Measurements from ENCODE around the gene PDE9A. TPM values are rescaled to one million over a fixed set of nuclear protein-coding genes. Genes with fewer than 3 reads are reported as not detected.

The PDE9A gene
- polyA plus RNA-seq, 3 donors = 5.6 to 13.6 (median 6.2) TPM

GRCh38 chr21:42755031-42755665 is 101.7 kb downstream of the PDE9A start:
- no peak overlapping the region for H3K27ac ChIP-seq (ENCODE audit: low read depth, low read length)
- WGBS, 3 donors = 82 to 93% (median 92%) methylated on average over 14 of the region's 14 CpGs

- no peak overlapping the region for H3K27ac ChIP-seq (ENCODE audit: low read depth, low read length)
- WGBS, 3 donors = 88 to 91% (median 89%) methylated on average over 20 of the region's 20 CpGs
Measured at GRCh38 chr21:42755766-42756579, 102.6 kb downstream of the PDE9A start.

GRCh38 chr21:42756580-42757250 is 103.3 kb downstream of the PDE9A start:
- WGBS, 3 donors = 84 to 92% (median 90%) methylated on average over 22 to 24 of the region's 24 CpGs
- no peak overlapping the region for H3K27ac ChIP-seq (ENCODE audit: low read depth, low read length)

DNA sequence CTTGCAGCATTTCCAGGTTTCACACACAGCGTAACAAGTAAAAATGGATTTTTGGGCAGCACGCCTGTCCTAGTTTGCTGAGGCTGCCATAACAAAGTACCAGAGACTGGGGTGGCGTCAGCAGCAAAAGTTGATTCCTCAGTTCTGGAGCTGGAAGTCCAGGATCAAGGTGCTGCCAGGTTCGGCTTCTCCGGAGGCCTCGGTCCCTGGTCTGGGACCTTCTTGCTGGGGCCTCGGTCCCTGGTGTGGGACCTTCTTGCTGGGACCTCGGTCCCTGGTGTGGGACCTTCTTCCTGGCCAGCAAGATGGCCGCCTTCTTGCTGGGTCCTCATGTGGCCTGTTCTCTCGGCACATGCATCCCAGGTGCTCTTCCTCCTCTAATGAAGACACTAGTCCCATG is 104.0 kb downstream of the PDE9A start:
- 93 to 96% (median 96%) methylated on average over 10 of the region's 10 CpGs for whole genome bisulfite sequencing, 3 donors
- no peak overlapping the region for H3K27ac ChIP-seq (ENCODE audit: low read depth, low read length)

DNA sequence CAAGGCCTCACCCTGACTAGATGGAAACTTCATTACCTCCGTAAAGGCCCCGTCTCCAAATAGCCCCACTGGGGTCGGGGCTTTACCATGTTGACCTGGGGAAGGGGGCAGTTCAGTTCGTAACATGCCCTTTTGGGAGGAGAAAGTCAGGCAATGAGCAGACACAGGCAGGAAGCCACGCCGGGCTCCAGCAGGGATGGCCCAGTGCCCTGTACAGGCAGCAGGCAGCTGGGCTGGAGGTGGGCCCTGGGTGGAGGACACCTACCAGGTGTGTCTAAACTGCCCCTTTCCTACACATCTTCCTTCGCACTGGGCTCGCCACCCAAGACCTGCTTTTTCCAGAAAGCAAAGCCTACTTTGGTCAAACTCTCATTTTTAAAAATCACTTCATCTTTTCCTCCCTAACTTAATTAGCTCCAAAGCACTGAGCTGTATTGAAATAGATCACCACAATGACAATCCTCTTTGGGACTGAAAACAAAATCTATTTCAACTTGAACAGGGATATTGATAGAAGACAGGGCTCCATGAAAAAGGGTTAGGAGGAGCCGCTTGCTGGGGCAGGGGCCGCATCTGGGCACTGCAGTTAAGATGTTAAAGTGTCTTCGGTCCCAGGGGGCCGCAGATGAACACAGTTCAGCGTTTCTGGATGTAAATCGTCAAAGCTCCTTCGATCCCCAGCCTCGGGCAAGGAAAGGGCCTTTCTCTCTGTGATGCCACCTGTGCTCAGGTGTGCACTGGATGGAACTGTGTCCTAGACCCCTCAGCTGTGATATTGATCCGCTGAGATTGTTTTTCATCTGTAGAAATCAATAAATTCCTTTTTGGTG is 104.6 kb downstream of the PDE9A start:
- WGBS, 3 donors = 86 to 95% (median 94%) methylated on average over 17 of the region's 17 CpGs
- H3K27ac ChIP-seq (ENCODE audit: low read depth, low read length) = no peak overlapping the region

GRCh38 chr21:42758721-42759593 is 105.5 kb downstream of the PDE9A start:
- 69 to 81% (median 80%) methylated on average over 20 of the region's 20 CpGs for WGBS, 3 donors
- H3K27ac ChIP-seq (ENCODE audit: low read depth, low read length) = no peak overlapping the region

DNA sequence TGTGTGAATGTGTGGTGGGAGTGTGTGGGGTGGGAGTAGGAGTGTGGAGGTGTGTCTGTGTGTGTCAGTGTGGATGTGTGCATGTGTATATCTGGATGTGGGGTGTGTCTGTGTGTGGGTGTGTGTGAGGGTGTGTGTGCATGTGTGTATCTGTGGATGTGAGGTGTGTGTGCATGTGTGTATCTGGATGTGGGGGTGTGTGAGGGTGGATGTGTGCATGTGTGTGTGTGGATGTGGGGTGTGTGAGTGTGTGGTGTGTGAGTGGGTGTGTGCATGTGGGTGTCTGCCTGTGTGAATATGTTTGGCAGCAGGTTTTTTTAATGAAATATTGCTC is 106.1 kb downstream of the PDE9A start:
- H3K27ac ChIP-seq (ENCODE audit: low read depth, low read length) = no peak overlapping the region

GRCh38 chr21:42760361-42760950 is 107.0 kb downstream of the PDE9A start:
- 75 to 89% (median 85%) methylated on average over 22 to 23 of the region's 23 CpGs for WGBS, 3 donors
- no peak overlapping the region for H3K27ac ChIP-seq (ENCODE audit: low read depth, low read length)

- no peak overlapping the region for H3K27ac ChIP-seq (ENCODE audit: low read depth, low read length)
- WGBS, 3 donors = 55 to 88% (median 87%) methylated on average over 20 to 21 of the region's 21 CpGs
Measured at GRCh38 chr21:42760951-42761751, 107.7 kb downstream of the PDE9A start.

- 90 to 94% (median 94%) methylated on average over 18 of the region's 18 CpGs for WGBS, 3 donors
- no peak overlapping the region for H3K27ac ChIP-seq (ENCODE audit: low read depth, low read length)
Measured at GRCh38 chr21:42761776-42762335, 108.4 kb downstream of the PDE9A start.

DNA sequence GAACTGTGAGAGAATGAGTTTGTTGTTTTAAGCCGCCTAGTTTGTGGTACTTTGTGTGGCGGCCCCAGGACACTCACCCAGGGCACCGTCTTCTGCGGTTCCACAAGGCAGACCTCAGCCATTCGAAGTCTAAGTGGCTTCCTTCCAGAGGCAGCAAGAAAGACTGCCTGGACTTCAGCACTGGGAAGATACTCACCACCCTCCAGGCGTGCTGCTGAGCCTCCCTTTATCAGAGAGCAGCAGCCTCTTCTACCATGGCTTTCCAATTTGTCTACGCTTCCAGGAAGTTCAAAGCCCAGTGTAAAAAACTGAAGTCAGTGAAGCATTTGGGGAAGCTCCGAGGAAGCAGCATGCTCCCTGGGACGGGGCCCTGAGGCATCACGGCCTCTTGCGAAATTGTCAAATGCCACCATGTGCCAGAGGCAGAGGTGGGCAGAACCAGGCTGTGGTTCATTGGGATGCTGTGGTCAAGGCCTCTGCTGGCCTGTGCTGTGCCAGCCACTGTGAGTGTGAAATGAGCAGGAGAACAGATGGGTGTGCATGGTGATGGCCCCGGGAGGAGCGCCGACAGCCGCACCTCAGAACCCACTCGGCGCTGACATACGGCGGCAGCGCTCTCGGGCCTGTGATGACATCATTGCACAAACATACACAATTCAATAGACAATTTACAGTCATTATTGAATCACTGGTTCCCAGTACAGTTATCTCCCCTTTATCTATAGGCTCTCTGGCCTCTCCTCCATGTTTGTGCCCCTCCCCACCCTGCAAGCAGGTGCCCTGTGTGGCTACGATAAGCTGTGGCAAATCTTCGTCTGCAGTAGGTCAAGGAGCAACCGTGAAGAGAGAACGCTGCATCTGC is 110.4 kb downstream of the PDE9A start:
- 86 to 91% (median 87%) methylated on average over 25 of the region's 25 CpGs for WGBS, 3 donors
- no peak overlapping the region for H3K27ac ChIP-seq (ENCODE audit: low read depth, low read length)

DNA sequence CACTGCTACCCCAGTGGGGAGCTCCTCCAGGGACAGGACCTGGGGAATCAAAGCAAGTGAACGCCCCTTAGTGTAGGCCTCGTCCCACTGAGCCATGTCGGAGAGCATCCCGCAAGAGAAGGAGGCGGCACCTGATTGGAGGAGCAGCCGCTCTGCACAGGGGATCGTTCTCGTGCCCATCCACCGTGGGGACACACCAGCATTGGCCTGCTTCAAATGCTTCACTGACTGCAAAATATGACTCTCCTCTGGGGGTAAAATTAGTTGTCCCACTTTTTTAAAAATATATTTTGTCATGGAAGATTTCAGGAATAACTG is 111.0 kb downstream of the PDE9A start:
- WGBS, 3 donors = 93 to 96% (median 95%) methylated on average over 9 of the region's 9 CpGs
- no peak overlapping the region for H3K27ac ChIP-seq (ENCODE audit: low read depth, low read length)

DNA sequence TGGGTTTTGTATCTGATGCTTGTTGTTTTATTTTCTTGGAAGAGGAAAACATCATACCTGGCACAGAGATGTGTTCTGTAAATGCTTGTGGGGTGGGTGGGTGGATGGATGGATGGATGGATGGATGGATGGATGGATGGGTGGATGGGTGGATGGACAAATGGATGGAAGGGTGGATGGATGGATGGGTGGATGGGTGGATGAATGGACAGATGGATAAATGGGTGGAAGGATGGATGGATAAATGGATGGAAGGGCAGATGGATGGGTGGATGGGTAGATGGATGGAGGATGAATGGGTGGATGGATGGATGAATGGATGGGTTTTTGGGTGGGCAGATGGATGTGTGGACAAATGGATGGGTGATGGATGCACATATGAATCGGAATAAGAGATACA is 111.5 kb downstream of the PDE9A start:
- 90 to 100% (median 95%) methylated on average over 1 of the region's 1 CpG for WGBS, 3 donors
- H3K27ac ChIP-seq (ENCODE audit: low read depth, low read length) = no peak overlapping the region

DNA sequence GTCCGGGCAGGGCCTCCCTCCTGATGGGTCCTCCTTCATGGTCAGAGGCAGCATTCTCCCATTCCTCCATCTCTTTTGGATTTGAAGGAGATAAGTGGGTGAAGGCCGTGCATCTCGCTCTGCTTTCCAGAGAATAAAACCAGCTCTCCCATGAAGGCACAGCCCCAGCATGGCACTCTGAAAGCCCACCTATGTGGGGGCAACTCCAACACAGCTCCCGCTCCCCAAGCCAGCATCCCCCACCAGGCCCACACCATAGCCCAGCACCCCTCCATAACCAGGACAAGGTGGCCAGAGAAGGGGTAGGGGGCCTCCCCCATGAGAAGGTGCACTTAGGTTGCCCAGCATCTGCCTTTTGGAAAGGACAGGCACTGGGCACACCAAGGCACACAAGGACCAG is 112.2 kb downstream of the PDE9A start:
- H3K27ac ChIP-seq (ENCODE audit: low read depth, low read length) = no peak overlapping the region
- 92 to 97% (median 96%) methylated on average over 4 of the region's 4 CpGs for WGBS, 3 donors

DNA sequence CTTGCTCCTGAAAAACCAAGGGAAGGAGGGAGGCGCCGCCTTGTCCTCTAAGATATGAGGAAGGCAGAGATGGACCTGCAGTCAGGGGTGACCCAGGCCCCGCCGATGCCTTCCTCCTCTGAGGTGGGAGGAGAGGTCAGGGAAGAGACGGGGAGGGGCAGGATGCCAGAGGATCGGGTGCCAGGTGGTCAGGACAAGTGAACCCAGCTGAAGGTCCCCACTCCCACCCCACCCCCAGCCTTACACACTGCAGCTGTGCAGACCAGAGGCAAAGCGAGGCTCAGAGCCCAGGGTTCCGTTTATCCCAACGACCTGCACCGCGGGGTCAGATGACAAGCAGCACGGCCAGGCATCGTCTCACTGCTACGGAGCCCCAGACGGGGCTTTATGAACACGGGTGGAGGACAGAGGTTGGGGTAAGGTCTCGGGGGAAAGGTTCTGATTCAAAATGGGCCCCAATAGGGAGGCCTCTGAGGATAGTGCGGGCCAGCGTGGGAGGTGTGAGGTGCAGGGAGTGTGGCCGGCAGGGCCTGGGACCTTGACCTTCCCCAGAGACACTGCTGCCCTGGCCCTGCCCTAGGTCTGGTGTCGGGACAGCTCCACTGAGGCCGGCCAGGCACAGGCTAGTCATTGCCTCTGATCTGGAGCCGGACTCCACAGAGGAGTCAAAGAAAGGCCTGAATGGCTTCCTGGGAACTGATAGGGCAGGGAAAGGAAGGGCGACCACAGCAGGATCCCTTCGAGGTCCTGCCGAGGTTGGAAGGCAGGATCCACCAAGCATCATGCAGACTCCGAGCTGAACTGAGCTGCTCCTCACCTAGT is 113.5 kb downstream of the PDE9A start:
- H3K27ac ChIP-seq (ENCODE audit: low read depth, low read length) = no peak overlapping the region
- WGBS, 3 donors = 85 to 89% (median 87%) methylated on average over 25 to 27 of the region's 27 CpGs

Measured in adipose tissue (tissue), 3 donors.